Measurements from ENCODE around the gene GFPT2. TPM values are rescaled to one million over a fixed set of nuclear protein-coding genes. Genes with fewer than 3 reads are reported as not detected.

The GFPT2 gene
- total RNA-seq, 1 donor from 2014 or later: 8.4 TPM

DNA sequence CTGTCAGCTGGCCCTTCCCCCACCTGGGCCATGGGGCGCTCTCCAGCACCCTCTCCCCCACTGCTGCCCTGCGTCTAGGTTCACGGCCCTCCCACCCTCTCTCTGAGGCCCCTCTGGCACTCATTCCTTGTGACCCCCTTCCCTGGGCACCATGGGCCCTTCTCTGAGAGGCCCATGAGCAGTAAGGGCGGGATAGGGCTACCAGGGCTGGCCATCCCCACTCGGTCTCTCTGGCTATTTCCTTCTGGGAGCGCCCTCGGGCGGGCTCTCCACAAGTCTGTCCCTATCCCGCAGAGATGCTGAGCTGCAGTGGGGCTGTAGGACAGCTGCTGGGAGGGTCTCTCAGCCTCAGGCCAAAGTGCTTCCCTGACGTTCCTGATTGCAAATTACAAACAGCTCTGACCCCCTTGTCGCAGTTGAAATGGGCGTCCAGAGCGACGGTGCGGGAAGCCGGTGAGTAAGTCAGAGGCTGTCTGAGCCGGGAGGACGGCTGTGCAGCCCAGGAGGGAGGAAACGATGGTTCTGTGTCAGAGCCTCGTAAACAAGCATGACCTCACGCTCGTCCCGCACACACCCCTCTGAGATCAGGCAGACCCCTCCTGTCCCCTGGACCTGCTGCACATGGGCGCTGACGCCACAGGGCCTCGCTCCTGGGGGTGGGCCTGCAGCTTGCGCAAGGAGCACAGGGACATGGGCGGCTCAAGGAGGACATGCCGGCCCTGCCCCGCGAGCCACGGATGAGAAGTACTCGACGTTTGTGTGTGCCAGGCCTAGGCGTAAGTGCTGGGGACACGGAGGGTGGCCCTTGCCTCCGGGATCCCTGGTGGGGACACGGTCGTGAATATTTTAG lies 36.3 kb upstream of the GFPT2 start:
- DNase-seq: peak; percentile 61
- intact Hi-C loops (cut with micrococcal nuclease): no loop called here
- Histone ChIP-seq H3K4me3 (no peak overlapping the region), H3K36me3 (no peaks in the 10 kb centered on the region), H3K4me1 (no peaks in the 10 kb centered on the region), H3K9me3 (replicated peaks) (no peaks in the 10 kb centered on the region), H3K27me3 (ENCODE audit: low read depth) (peaks cover 5% of the 10 kb centered on the region), H3K27ac (replicated peaks) (peak overlapping the region; percentile 36)
- TF ChIP-seq, protein P1, sequence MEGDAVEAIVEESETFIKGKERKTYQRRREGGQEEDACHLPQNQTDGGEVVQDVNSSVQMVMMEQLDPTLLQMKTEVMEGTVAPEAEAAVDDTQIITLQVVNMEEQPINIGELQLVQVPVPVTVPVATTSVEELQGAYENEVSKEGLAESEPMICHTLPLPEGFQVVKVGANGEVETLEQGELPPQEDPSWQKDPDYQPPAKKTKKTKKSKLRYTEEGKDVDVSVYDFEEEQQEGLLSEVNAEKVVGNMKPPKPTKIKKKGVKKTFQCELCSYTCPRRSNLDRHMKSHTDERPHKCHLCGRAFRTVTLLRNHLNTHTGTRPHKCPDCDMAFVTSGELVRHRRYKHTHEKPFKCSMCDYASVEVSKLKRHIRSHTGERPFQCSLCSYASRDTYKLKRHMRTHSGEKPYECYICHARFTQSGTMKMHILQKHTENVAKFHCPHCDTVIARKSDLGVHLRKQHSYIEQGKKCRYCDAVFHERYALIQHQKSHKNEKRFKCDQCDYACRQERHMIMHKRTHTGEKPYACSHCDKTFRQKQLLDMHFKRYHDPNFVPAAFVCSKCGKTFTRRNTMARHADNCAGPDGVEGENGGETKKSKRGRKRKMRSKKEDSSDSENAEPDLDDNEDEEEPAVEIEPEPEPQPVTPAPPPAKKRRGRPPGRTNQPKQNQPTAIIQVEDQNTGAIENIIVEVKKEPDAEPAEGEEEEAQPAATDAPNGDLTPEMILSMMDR (IDR thresholded peaks at IDR 0.05; ENCODE audit: borderline replicate concordance): no peak

DNA sequence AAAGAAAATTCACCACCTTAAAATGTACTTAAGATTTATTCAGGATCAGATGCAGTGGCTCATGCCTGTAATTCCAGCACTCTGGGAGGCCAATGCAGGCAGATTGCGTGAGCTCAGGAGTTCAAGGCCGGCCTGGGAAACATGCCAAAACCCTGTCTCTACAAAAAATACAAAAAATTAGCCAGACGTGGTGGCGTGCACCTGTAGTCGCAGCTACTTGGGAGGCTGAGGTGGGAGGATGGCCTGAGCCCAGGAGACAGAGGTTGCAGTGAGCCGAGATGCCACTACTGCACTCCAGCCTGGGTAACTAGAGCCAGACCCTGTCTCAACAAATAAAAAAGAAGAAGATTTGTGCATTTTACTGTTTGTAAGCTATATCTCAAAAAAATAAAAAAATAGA lies 34.7 kb upstream of the GFPT2 start:
- no peaks in the 10 kb centered on the region for H3K9me3 ChIP-seq (replicated peaks)
- no peaks in the 10 kb centered on the region for H3K4me1 ChIP-seq
- H3K4me3 ChIP-seq: no peak overlapping the region
- peaks cover 16% of the 10 kb centered on the region for H3K27me3 ChIP-seq (ENCODE audit: low read depth)
- no peak overlapping the region for H3K27ac ChIP-seq (replicated peaks)
- no peaks in the 10 kb centered on the region for H3K36me3 ChIP-seq
- intact Hi-C loops (cut with micrococcal nuclease): no loop called here
- TF ChIP-seq, protein P1 (IDR thresholded peaks at IDR 0.05; ENCODE audit: borderline replicate concordance): no peak
- no peak for DNase-seq

DNA sequence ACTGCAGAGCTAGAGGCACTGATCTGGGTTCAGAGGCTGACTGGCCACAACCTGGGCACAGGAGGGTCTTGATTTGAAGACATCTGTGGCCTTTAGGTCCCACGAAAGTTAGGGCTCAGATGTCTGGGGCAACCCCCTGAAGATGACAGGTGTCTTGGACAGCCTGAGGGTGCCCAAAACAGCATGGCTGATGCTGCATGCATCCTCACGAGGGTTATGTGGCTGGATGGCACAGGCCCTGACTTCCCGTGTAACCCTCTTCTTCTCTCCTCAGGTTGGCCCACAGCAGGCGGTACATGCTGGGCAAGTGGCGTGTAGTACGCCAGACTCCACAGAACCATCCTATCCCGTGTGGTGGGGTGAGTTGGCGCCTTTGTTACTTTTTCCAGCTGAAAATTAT lies 29.8 kb upstream of the GFPT2 start:
- Histone ChIP-seq H3K36me3 (no peaks in the 10 kb centered on the region), H3K4me1 (no peaks in the 10 kb centered on the region), H3K4me3 (no peak overlapping the region), H3K27ac (replicated peaks) (no peak overlapping the region), H3K9me3 (replicated peaks) (no peaks in the 10 kb centered on the region), H3K27me3 (ENCODE audit: low read depth) (peaks cover 41% of the 10 kb centered on the region)
- no peak for DNase-seq
- intact Hi-C loops (cut with micrococcal nuclease): no loop called here
- TF ChIP-seq, protein P1 (IDR thresholded peaks at IDR 0.05; ENCODE audit: borderline replicate concordance): no peak

DNA sequence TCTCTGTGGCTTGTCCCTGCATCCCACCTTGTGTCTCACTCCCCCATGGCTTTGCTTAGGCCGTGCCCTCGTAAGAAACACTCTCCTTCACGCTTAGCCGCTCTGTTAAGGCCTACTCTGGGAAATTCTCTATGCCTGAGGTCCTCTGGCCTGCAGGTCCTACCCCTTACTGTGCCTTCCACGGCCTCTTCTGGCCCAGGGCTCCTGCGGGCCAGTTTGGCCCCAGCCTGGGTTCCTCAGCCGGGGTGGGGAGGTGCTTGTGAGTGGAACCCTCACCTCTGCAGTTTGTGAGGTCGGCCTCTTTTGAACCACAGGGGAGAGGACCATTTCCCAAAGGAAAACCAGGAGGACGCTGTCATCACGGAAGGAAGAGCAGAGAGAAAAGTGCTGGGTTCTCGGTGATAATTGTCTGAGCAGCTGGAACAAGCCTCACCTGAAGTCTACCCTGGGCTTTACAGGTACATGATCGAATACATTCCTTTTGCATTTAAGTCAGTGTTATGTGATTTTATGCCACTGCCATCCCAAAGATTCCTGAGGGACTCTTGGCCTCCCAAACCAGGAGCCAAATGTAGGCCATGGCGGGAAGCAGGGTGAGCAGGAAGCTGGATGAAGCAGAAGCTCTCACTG lies 28.8 kb upstream of the GFPT2 start:
- H3K27ac ChIP-seq (replicated peaks): no peak overlapping the region
- intact Hi-C loops (cut with micrococcal nuclease): no loop called here
- peaks cover 41% of the 10 kb centered on the region for H3K27me3 ChIP-seq (ENCODE audit: low read depth)
- no peak overlapping the region for H3K4me3 ChIP-seq
- TF ChIP-seq, protein P1 (IDR thresholded peaks at IDR 0.05; ENCODE audit: borderline replicate concordance): no peak
- no peaks in the 10 kb centered on the region for H3K9me3 ChIP-seq (replicated peaks)
- no peaks in the 10 kb centered on the region for H3K4me1 ChIP-seq
- no peak for DNase-seq
- H3K36me3 ChIP-seq: no peaks in the 10 kb centered on the region

DNA sequence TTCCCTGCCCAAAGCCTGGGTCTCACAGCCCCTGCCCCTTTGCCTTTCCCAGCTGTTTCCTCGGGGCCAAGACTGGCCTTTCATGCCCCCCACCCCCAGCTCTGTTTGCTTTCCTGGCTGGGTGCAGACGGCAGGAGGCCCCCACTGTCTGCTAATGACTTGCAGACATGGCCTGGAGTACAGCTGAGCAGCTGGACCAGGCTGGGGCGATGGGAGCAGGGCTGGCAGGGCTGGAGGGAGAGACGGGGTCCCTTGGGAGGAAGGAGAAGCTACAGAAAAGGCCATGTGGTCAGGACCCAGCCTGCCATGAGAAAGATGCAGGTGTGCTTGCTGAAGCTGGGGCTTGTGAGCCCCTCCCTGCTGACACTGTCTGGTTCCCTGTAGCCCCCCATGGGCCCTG lies 28.3 kb upstream of the GFPT2 start:
- no peaks in the 10 kb centered on the region for H3K4me1 ChIP-seq
- H3K9me3 ChIP-seq (replicated peaks): no peaks in the 10 kb centered on the region
- no peak for DNase-seq
- H3K4me3 ChIP-seq: no peak overlapping the region
- no peak overlapping the region for H3K27ac ChIP-seq (replicated peaks)
- no peaks in the 10 kb centered on the region for H3K36me3 ChIP-seq
- TF ChIP-seq, protein P1 (IDR thresholded peaks at IDR 0.05; ENCODE audit: borderline replicate concordance): no peak
- intact Hi-C loops (cut with micrococcal nuclease): no loop called here
- H3K27me3 ChIP-seq (ENCODE audit: low read depth): peaks cover 41% of the 10 kb centered on the region
